ENCODE measurements around the gene LCE5A.

DNA sequence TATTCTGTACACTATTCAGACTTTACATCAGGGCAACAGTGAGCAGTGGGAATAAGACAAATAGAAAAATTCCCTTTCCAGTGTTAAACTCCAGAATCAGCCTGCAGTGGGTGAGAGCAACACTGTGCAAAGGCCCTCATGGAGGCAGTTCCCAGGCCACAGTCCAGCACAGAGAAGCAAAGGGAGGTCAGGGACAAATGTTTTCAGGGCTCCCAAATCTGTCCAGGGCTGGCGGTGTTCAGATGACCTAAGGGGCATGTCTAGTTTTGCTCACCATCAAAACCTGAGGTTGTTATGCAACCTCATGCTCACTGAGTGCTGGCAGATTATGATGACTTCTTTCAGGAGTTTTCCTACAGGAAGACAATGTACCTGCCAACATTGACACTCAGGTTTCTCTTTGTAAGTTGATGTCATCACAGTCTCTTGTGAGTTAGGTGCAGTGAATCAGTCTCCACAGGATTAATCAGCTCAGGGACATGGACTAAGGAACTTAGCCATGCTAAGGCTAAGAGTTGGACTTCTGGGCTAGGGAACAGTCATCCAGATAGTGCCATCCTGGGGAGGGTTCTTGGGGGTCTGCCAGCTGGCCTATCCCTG is 3.6 kb upstream of the LCE5A start:
- TF ChIP-seq, protein P1, sequence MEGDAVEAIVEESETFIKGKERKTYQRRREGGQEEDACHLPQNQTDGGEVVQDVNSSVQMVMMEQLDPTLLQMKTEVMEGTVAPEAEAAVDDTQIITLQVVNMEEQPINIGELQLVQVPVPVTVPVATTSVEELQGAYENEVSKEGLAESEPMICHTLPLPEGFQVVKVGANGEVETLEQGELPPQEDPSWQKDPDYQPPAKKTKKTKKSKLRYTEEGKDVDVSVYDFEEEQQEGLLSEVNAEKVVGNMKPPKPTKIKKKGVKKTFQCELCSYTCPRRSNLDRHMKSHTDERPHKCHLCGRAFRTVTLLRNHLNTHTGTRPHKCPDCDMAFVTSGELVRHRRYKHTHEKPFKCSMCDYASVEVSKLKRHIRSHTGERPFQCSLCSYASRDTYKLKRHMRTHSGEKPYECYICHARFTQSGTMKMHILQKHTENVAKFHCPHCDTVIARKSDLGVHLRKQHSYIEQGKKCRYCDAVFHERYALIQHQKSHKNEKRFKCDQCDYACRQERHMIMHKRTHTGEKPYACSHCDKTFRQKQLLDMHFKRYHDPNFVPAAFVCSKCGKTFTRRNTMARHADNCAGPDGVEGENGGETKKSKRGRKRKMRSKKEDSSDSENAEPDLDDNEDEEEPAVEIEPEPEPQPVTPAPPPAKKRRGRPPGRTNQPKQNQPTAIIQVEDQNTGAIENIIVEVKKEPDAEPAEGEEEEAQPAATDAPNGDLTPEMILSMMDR (IDR thresholded peaks at IDR 0.05; ENCODE audit: poor library complexity, severe bottlenecking): no peak
- no peak for TF ChIP-seq SMC3 (conservative IDR thresholded peaks at IDR 0.05; ENCODE audit: poor library complexity)
- TF ChIP-seq RAD21 (conservative IDR thresholded peaks at IDR 0.05): no peak
- no peak for TF ChIP-seq EZH2 (IDR thresholded peaks at IDR 0.05; ENCODE audit: borderline replicate concordance, insufficient read depth, low read length, poor library complexity, severe bottlenecking)
- no peak for TF ChIP-seq EP300 (conservative IDR thresholded peaks at IDR 0.05; ENCODE audit: poor library complexity, severe bottlenecking)
- TF ChIP-seq POLR2AphosphoS5 (IDR thresholded peaks at IDR 0.05): no peak
- no peak for TF ChIP-seq MXI1 (conservative IDR thresholded peaks at IDR 0.05; ENCODE audit: poor library complexity, severe bottlenecking)
- TF ChIP-seq TAF1 (IDR thresholded peaks at IDR 0.05; ENCODE audit: low read depth): no peak
- no peak for TF ChIP-seq REST (IDR thresholded peaks at IDR 0.05; ENCODE audit: borderline replicate concordance)
